Measurements from ENCODE around the gene CELA2A.
"Not testable (repeated sequence)": the region's sequence is repeated elsewhere in the genome, so short reads cannot be mapped to it uniquely, and the experiment has no call there.

The CELA2A gene

DNA sequence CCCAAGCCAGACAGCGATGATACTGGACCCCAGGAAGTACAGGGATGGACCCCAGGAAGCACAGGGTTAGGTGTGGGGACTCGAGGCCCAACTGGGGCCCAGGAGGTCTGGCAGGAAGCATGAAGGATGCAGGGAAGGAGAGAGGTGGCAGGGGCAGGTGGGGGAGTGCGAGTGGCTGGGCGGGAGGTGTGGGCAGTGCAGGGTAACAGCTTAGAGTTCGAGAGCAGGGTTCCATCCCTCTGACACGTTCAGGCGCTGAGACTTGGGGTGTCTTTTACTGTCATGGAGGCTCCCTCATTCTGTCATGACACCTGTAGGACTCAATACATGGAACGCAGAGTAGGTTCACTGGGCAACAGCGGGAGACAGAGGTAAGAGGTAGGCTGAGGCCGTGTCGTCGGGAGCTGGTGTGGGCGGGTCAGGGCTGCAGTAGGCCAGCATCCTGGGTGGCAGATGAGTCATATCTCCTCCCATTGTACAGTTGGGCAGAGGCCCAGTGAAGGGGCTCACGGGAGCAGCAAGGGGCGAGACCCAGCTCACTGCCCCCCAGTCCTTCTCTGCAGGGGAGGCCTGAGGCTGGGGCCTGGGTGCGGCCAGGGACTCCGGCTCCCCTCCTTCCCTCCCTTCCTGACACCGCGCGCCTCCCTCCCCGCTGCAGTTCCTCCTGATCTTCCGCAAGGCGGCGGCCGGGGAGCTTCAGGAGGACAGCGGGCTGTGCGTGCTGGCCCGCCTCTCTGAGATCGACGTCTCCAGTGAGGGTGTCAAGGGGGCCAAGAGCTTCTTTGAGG, 29.8 kb upstream of the CELA2A start:
- Histone ChIP-seq H3K23ac (ENCODE audit: low read length) (no peak overlapping the region), H4K8ac (ENCODE audit: low read depth, low read length) (no peak overlapping the region), H3K56ac (ENCODE audit: low read length) (no peak overlapping the region), H3K18ac (ENCODE audit: low read length) (no peak overlapping the region), H3K27me3 (ENCODE audit: insufficient read depth, low read length, poor library complexity) (no peaks in the 10 kb centered on the region), H2BK120ac (ENCODE audit: low read depth, low read length) (no peak overlapping the region), H3K4ac (ENCODE audit: low read depth, low read length) (no peak overlapping the region), H3K4me1 (ENCODE audit: control insufficient read depth, low read depth, low read length) (no peaks in the 10 kb centered on the region), H3K27ac (ENCODE audit: low read depth, low read length) (no peak overlapping the region), H3K36me3 (ENCODE audit: control insufficient read depth, insufficient read depth, low read length) (no peaks in the 10 kb centered on the region), H3K4me3 (ENCODE audit: low read length) (no peak overlapping the region), H4K5ac (ENCODE audit: low read length) (no peak overlapping the region), H2BK15ac (replicated peaks; ENCODE audit: low read depth) (no peak overlapping the region), H3K4me2 (ENCODE audit: low read length) (no peak overlapping the region), H3K79me2 (ENCODE audit: control insufficient read depth, insufficient read depth, low read length) (no peaks in the 10 kb centered on the region), H3K79me1 (ENCODE audit: low read length) (no peaks in the 10 kb centered on the region), H2BK5ac (ENCODE audit: low read length) (no peak overlapping the region), H3K9ac (ENCODE audit: low read length) (no peak overlapping the region), H2AK5ac (ENCODE audit: low read length) (no peak overlapping the region)
- no CpG with 5 or more reads among the region's 30 CpGs for WGBS (ENCODE audit: extremely low coverage, insufficient coverage, low lambda C conversion rate)
- DNase-seq, result peak; percentile 55

DNA sequence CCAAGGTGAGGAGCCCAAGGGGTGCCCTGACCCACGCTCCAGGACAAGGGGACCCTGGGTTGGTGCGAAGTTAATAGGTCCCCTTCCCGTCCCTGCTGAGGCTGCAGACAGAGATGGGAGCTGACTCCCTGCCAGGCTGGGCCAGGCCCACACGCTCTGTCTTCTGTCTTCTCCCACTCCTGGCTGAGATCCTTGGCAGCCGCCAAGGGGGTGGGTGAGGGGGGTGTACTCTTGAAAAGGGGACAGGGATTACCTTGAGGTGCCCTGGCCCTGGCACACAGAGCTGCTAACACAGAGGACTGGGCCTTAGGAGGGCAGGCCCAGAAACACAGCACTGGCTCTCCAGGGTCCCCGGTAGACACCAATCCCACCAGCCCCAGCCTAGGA, 29.3 kb upstream of the CELA2A start:
- Histone ChIP-seq H4K5ac (ENCODE audit: low read length) (no peak overlapping the region), H3K27me3 (ENCODE audit: insufficient read depth, low read length, poor library complexity) (no peaks in the 10 kb centered on the region), H3K79me2 (ENCODE audit: control insufficient read depth, insufficient read depth, low read length) (no peaks in the 10 kb centered on the region), H2BK120ac (ENCODE audit: low read depth, low read length) (no peak overlapping the region), H3K36me3 (ENCODE audit: control insufficient read depth, insufficient read depth, low read length) (no peaks in the 10 kb centered on the region), H4K8ac (ENCODE audit: low read depth, low read length) (no peak overlapping the region), H3K4ac (ENCODE audit: low read depth, low read length) (no peak overlapping the region), H3K56ac (ENCODE audit: low read length) (no peak overlapping the region), H3K4me1 (ENCODE audit: control insufficient read depth, low read depth, low read length) (no peaks in the 10 kb centered on the region), H3K27ac (ENCODE audit: low read depth, low read length) (no peak overlapping the region), H3K23ac (ENCODE audit: low read length) (no peak overlapping the region), H2BK5ac (ENCODE audit: low read length) (no peak overlapping the region), H3K9ac (ENCODE audit: low read length) (no peak overlapping the region), H3K4me2 (ENCODE audit: low read length) (no peak overlapping the region), H3K79me1 (ENCODE audit: low read length) (no peaks in the 10 kb centered on the region), H2BK15ac (replicated peaks; ENCODE audit: low read depth) (no peak overlapping the region), H3K18ac (ENCODE audit: low read length) (no peak overlapping the region), H2AK5ac (ENCODE audit: low read length) (no peak overlapping the region), H3K4me3 (ENCODE audit: low read length) (no peak overlapping the region)
- DNase-seq, result no peak
- no CpG with 5 or more reads among the region's 6 CpGs for WGBS (ENCODE audit: extremely low coverage, insufficient coverage, low lambda C conversion rate)

DNA sequence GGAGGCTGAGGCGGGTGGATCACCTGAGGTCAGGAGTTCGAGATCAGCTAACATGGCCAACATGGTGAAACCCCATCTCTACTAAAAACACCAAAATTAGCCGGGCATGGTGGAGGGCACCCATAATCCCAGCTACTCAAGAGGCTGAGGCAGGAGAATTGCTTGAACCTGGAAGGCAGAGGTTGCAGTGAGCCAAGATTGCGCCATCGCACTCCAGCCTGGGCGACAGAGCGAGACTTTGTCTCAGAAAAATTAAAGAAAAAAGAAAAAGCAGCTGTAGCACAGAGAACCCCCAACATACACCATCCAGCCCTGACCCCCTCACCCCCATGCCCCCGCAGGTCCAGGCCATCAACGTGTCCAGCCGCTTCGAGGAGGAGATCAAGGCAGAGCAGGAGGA, 28.3 kb upstream of the CELA2A start:
- H2AK5ac ChIP-seq (ENCODE audit: low read length); H3K4me3 ChIP-seq (ENCODE audit: low read length); H4K8ac ChIP-seq (ENCODE audit: low read depth, low read length); H3K23ac ChIP-seq (ENCODE audit: low read length); H3K56ac ChIP-seq (ENCODE audit: low read length); H2BK15ac ChIP-seq (replicated peaks; ENCODE audit: low read depth); H4K5ac ChIP-seq (ENCODE audit: low read length); H3K9ac ChIP-seq (ENCODE audit: low read length); H2BK120ac ChIP-seq (ENCODE audit: low read depth, low read length); H3K4ac ChIP-seq (ENCODE audit: low read depth, low read length); DNase-seq; H3K4me2 ChIP-seq (ENCODE audit: low read length); H3K27ac ChIP-seq (ENCODE audit: low read depth, low read length); H2BK5ac ChIP-seq (ENCODE audit: low read length); H3K18ac ChIP-seq (ENCODE audit: low read length); H3K79me1 ChIP-seq (ENCODE audit: low read length); H3K79me2 ChIP-seq (ENCODE audit: control insufficient read depth, insufficient read depth, low read length); H3K4me1 ChIP-seq (ENCODE audit: control insufficient read depth, low read depth, low read length); H3K36me3 ChIP-seq (ENCODE audit: control insufficient read depth, insufficient read depth, low read length); H3K27me3 ChIP-seq (ENCODE audit: insufficient read depth, low read length, poor library complexity): not testable (repeated sequence)
- no CpG with 5 or more reads among the region's 11 CpGs for WGBS (ENCODE audit: extremely low coverage, insufficient coverage, low lambda C conversion rate)

DNA sequence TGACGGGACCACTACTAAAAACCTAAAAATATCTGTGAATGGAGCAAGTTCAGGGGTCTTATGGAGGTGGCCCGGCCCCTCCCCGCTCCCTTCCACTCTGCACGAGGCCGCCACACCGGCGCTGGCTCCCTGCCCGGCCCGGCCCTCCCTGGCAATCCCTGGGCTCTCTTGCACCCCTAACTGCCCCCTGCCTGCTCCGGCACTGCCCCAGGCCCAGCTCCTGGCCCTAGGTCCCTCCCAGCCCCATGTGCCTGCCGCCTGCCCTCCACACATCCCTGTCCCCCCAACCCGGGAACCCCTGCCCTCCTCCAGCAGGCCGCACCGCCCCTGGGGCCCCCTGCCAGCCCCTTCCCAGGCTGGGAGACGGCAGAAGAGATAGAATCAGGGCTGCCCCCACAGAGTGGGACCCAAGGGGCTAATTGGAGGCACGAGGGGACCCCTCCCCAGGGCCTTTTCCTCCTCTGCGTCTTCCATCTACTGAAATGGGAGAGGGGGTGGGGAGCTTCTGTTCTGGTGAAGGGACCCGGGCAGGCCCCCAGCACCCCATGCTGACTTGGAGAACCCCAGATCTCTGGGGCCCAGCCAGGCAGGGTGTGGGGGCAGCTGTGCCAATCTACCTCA, 27.6 kb upstream of the CELA2A start:
- H3K23ac ChIP-seq (ENCODE audit: low read length), result no peak overlapping the region
- H3K79me2 ChIP-seq (ENCODE audit: control insufficient read depth, insufficient read depth, low read length), result no peaks in the 10 kb centered on the region
- no peaks in the 10 kb centered on the region for H3K36me3 ChIP-seq (ENCODE audit: control insufficient read depth, insufficient read depth, low read length)
- H3K27me3 ChIP-seq (ENCODE audit: insufficient read depth, low read length, poor library complexity), result no peaks in the 10 kb centered on the region
- H3K79me1 ChIP-seq (ENCODE audit: low read length), result no peaks in the 10 kb centered on the region
- no peak overlapping the region for H2BK5ac ChIP-seq (ENCODE audit: low read length)
- H3K4me3 ChIP-seq (ENCODE audit: low read length), result no peak overlapping the region
- H3K27ac ChIP-seq (ENCODE audit: low read depth, low read length), result no peak overlapping the region
- no CpG with 5 or more reads among the region's 18 CpGs for WGBS (ENCODE audit: extremely low coverage, insufficient coverage, low lambda C conversion rate)
- no peak overlapping the region for H4K5ac ChIP-seq (ENCODE audit: low read length)
- H4K8ac ChIP-seq (ENCODE audit: low read depth, low read length), result no peak overlapping the region
- no peak for DNase-seq
- no peak overlapping the region for H3K4ac ChIP-seq (ENCODE audit: low read depth, low read length)
- H2AK5ac ChIP-seq (ENCODE audit: low read length), result no peak overlapping the region
- H2BK120ac ChIP-seq (ENCODE audit: low read depth, low read length), result no peak overlapping the region
- no peaks in the 10 kb centered on the region for H3K4me1 ChIP-seq (ENCODE audit: control insufficient read depth, low read depth, low read length)
- no peak overlapping the region for H3K18ac ChIP-seq (ENCODE audit: low read length)
- H3K9ac ChIP-seq (ENCODE audit: low read length), result no peak overlapping the region
- no peak overlapping the region for H3K56ac ChIP-seq (ENCODE audit: low read length)
- no peak overlapping the region for H3K4me2 ChIP-seq (ENCODE audit: low read length)
- no peak overlapping the region for H2BK15ac ChIP-seq (replicated peaks; ENCODE audit: low read depth)

DNA sequence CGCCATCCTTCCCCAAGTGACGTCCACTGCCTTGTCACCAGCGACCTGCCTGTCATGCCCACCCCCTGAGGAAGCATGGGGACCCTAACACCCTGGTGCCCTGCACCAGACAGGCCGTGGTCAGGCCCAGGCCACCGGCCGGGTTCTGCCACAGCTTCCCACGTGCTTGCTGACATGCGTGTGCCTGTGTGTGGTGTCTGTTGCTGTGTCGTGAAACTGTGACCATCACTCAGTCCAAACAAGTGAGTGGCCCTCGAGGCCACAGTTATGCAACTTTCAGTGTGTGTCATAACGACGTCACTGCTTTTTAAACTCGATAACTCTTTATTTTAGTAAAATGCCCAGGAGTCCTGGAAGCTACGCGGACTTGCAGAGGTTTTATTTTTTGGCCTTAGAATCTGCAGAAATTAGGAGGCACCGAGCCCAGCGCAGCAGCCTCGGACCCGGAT, 26.8 kb upstream of the CELA2A start:
- no CpG with 5 or more reads among the region's 19 CpGs for WGBS (ENCODE audit: extremely low coverage, insufficient coverage, low lambda C conversion rate)
- Histone ChIP-seq H4K8ac (ENCODE audit: low read depth, low read length) (no peak overlapping the region), H3K56ac (ENCODE audit: low read length) (no peak overlapping the region)

More for the DNA sequence above, 26.8 kb upstream of the CELA2A start:
- H4K5ac ChIP-seq (ENCODE audit: low read length), result no peak overlapping the region
- H3K4me2 ChIP-seq (ENCODE audit: low read length), result no peak overlapping the region
- H2BK15ac ChIP-seq (replicated peaks; ENCODE audit: low read depth), result no peak overlapping the region
- H3K4ac ChIP-seq (ENCODE audit: low read depth, low read length), result no peak overlapping the region
- H3K18ac ChIP-seq (ENCODE audit: low read length), result no peak overlapping the region
- H3K9ac ChIP-seq (ENCODE audit: low read length), result no peak overlapping the region
- H2AK5ac ChIP-seq (ENCODE audit: low read length), result no peak overlapping the region
- no peaks in the 10 kb centered on the region for H3K79me1 ChIP-seq (ENCODE audit: low read length)
- H3K27ac ChIP-seq (ENCODE audit: low read depth, low read length), result no peak overlapping the region
- H2BK120ac ChIP-seq (ENCODE audit: low read depth, low read length), result no peak overlapping the region
- DNase-seq, result no peak
- H2BK5ac ChIP-seq (ENCODE audit: low read length), result no peak overlapping the region
- H3K4me1 ChIP-seq (ENCODE audit: control insufficient read depth, low read depth, low read length), result no peaks in the 10 kb centered on the region
- H3K79me2 ChIP-seq (ENCODE audit: control insufficient read depth, insufficient read depth, low read length), result no peaks in the 10 kb centered on the region
- H3K36me3 ChIP-seq (ENCODE audit: control insufficient read depth, insufficient read depth, low read length), result no peaks in the 10 kb centered on the region
- no peaks in the 10 kb centered on the region for H3K27me3 ChIP-seq (ENCODE audit: insufficient read depth, low read length, poor library complexity)
- H3K4me3 ChIP-seq (ENCODE audit: low read length), result no peak overlapping the region
- no peak overlapping the region for H3K23ac ChIP-seq (ENCODE audit: low read length)

Measured in mesendoderm (in vitro differentiated cells).